HG03521 (cell line): ENCODE data around the gene ZNF770.

ENCODE experiments used
- ATAC-seq: cut with Tn5 transposase; IDR thresholded peaks from one replicate; pipeline ENCODE4 v1.9.1; 2021; ENCODE audit warnings: mild to moderate bottlenecking, moderate library complexity; ENCODE audit not compliant: unreplicated experiment

Gene ZNF770, protein sequence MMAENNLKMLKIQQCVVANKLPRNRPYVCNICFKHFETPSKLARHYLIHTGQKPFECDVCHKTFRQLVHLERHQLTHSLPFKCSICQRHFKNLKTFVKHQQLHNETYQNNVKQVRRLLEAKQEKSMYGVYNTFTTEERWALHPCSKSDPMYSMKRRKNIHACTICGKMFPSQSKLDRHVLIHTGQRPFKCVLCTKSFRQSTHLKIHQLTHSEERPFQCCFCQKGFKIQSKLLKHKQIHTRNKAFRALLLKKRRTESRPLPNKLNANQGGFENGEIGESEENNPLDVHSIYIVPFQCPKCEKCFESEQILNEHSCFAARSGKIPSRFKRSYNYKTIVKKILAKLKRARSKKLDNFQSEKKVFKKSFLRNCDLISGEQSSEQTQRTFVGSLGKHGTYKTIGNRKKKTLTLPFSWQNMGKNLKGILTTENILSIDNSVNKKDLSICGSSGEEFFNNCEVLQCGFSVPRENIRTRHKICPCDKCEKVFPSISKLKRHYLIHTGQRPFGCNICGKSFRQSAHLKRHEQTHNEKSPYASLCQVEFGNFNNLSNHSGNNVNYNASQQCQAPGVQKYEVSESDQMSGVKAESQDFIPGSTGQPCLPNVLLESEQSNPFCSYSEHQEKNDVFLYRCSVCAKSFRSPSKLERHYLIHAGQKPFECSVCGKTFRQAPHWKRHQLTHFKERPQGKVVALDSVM

DNA sequence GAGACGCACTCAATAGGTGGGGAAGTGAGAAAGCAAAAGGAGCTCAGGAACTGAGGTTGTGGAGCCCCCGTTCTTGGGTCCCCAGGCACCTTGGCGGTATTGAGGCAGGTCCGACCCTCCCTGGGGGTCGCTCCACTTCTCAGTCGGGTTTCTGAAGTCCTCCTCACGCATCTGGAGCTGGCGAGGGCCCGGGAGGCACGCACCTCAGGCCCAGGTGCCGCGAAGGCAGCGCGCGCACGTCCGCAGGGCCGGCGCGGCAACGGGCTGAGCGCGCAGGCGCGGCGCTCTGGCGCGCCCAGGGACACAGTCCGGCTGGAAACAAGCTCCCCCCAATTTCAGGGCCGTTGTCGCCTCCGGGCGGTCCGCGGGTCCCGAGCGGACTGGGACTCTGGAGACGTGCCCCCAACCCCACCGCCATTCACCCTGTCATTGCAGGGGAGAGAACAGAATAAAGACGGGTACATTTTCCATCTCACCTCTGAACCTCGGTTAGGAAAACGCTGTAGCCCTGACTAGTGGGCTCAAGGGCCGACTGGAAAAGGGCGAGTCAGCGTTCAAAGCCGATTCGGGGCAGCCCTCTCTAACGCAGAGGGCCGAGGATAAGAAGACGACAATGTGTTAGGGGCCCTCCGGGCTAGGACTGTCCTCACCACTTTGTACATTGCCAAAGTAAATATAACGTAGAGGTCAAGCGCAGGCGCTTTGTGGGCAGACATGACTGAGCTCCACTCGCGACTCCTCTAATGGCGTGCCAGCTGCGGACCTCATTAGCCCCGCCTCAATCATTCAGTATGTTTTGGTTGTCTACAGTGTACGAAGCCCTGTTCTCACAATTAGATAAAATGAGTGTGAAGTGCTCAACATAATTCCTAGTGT lies at the start of gene ZNF770:
ZNF770 (minus strand) TSS at position 261 of the 876 bp plus-strand sequence. CDS start 4,853 bp downstream, outside the sequence.
- peak; percentile 82 for ATAC-seq

DNA sequence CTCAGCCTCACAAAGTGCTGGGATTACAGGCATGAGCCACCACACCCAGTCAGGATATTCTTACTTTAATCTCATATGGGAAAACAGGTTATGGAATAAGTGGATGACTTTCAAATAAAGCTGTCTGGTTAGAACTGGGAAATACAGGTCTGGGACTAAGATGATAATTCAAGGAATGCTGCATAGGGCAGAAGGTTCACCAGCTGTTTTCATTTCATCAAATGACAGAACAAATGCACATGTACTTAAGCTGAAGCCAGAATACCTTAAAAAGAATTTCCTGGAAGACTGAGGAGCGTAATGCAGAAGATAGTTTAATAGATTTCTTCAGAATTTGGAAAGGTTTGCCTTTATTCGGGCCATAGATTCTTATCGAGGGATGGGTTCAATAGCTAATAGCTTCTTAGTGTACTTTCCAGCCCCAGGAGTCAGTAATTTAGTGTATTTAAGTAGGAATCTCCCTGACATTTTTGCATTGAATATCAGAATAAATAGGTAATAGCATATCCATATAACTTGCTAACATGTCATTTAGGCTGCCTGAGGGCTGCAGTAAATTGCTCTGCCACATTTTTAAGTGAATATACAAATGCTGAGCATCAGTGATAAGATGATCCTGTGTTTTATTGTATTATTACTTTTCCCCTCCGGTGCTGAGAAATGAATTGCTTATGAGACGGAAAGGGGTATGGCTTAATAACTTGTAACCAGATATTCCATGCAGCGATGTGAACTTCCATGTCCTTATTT lies 40.3 kb upstream of the ZNF770 start:
- no peak for ATAC-seq

DNA sequence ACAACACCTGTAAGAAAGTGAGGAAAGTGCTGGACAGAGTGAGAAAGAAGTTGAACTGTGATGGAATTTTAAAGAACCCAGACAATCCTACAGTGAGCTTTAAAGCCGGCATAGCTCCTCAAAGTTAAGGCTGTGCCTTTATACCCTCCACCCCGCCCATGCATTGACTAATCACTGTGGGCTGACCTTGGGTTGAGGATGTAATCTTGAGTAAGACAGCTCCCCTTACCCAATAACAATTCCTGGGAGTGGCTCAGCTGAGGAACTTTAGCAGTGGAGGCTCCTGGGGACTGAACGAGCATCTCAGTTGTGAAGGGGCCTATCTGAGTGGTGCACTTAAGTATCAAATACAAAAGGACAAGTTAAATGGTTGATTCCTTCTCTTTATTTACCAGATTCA lies 35.7 kb upstream of the ZNF770 start:
- ATAC-seq, result no peak

DNA sequence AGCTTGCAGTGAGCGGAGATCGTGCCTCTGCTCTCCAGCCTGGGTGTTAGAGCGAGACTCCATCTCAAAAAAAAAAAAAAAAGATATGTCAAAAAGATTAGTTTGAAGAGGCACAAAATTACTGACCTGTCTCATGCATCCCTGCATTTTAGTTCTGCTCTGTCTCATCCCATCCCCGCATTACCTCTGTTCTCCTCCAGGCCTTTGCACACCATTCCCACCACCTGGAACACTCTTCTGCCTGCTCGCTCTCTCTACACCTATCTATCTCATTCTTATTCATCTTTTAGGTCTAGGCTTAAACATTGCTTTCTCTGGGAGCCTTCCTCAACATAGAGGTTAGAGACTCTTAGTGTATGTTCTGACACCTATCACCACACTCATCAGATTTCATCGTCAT lies 32.9 kb upstream of the ZNF770 start:
- ATAC-seq, result no peak

DNA sequence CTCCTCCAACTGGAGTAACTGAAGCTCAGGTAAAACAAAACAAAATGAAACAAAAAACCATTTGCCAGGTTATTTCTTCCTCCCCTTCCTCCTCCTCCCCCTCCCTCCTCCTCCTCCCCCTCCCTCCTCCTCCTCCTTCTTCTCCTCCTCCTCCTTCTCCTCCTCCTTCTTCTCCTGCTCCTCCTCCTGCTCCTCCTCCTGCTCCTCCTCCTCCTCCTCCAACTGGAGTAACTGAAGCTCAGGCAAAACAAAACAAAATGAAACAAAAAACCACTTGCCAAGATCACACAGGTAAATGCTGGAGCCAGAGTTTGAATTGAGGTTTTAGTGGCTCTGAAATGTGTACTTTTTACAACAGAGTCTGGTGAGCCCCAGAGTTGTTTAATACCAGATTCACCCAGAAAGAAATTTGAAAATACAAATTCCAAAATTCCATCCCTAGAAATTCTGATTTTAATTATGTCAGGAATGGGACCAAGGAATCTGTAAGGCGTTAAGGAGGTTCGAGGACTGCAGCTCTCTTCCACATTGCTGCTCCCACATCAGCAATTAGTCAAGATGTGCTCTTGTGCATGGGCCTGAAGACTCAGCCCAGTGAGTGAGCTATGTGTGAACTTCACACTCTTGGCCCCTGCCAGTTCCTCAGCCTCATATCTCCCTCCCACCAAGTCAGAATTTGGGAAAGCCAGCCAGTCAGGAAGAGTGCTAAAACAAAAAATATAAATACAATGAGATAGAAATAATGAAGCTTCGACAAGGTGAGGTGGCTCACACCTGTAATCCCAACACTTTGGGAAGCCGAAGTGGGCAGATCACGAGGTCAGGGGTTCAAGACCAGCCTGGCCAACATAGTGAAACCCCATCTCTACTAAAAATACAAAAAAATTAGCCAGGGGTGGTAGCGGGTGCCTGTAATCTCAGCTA lies 31.6 kb upstream of the ZNF770 start:
- ATAC-seq, result no peak

DNA sequence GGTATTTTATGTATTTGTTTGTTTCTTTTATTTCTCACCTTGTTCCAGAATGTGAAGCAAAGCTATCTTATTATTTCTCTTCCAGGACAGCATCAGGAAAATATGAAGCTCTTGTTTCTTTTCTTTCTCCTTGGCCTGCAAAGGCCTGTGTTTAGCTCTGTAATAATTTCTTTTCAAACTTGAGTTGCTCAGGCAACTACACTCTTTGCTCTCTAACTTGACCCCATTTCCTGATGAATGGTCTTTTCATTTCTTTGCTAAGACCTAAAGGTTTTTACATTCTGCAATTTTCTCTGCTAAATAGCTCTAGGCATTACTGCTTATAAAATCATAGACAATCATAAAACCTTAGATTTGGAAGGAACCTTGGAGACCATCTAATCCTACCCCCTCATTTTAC lies 26.2 kb upstream of the ZNF770 start:
- ATAC-seq, result no peak

DNA sequence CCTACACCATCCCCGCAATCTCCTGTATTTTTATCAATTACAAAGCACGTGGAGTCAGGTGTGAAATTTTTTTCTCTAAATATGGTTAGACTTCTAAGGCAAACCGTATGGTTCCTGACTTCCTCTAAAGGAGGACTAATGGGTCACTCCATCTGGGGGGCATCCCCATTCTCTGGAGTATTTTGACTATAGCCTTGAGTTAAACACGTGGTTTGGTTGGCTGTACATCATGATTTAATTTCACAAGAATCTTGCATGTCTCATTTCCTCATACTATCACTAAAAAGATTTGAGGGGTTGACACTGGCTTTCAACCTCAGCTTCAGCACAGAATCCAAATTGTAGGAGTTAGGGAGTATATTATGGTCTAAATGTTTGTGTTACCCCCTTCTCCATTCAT lies 25.3 kb upstream of the ZNF770 start:
- ATAC-seq, result no peak

DNA sequence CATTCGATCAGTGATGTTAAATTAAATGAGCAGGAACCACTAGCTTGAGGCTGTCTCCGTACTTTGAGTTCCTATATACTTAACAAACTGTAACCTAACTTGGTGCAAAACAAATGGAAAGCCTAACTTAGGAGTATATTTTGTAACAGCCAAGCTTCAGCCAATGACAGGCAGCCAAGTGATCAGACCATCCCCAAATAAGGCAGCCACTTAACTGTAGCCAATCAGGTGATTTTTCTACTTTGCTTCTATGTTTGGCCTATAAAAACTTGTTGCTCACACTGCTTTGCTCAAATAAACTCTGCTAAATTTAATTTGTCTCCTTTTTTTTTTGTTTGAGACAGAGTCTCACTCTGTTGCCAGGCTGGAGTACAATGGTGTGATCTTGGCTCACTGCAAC lies 19.3 kb upstream of the ZNF770 start:
- ATAC-seq, result no peak

DNA sequence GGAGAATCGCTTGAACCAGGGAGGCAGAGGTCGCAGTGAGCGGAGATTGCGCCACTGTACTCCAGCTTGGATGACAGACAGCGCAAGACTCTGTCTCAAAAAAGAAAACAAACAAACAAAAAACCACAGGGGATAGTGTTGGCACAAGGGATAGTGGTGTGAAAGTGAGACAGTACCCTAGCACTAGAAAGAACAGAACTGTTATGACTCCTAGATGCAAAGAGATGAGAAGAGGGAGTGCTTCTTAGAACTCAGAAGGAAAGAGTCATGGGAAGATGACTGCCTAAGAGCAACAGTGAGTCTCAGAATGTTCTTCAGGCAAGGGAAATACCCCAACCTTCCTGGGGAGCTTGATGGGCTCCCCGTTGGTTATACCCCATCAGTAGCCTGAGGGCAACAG lies 17.8 kb upstream of the ZNF770 start:
- no peak for ATAC-seq

DNA sequence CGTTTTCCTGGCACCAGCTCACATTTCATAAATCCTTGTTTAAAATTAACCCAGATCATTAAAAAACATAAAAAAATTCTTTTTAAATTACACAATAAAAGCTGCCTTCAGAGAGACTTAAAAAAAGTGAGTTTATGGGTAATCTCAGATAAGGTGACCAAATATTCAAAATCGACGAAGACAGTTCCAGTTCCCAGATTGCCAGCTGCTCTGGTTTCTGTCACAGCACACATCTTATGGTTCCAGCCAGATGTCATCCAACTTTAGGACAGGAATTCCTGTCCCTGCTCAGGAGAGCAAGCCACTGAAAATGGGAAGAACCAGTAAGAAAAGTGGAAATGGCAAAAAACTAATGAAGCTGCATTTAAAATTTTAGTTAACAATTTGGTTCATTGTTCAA lies 15.8 kb upstream of the ZNF770 start:
- ATAC-seq, result no peak

DNA sequence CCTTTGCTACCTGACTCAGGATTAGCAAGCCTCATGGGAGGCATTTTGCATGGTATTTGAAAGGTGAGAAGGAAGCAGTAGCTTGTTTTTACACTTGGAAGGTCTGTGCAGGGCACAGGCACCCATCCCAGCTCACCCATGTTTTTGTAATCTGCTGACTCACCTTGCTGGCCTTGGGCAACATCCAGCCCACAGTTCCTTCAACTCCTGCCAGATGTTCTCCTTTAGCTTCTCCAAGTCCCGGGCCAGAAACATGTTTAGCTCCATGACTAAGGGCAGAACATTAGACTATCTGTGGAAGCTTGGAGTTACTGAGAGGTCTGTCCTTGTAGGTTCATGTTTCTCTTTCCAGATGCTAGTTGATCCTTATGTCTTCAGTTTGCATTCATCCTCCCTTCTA lies 12.4 kb upstream of the ZNF770 start:
- no peak for ATAC-seq

DNA sequence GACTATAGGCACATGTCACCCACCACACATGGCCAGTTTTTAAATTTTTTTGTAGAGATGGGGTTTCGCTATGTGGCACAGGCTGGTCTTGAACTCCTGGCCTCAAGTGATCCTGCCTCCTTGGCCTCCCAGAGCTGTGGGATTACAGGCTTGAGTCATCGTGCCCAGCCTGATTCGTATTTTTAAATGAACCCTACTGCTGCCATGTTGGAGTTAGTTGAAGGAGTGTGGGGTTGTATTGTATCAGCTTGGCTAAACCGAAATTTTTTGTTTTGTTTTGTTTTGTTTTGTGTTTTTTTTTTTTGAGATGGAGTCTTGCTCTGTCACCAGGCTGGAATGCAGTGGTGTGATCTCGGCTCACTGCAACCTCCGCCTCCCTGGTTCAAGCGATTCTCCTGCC lies 11.8 kb upstream of the ZNF770 start:
- no peak for ATAC-seq

DNA sequence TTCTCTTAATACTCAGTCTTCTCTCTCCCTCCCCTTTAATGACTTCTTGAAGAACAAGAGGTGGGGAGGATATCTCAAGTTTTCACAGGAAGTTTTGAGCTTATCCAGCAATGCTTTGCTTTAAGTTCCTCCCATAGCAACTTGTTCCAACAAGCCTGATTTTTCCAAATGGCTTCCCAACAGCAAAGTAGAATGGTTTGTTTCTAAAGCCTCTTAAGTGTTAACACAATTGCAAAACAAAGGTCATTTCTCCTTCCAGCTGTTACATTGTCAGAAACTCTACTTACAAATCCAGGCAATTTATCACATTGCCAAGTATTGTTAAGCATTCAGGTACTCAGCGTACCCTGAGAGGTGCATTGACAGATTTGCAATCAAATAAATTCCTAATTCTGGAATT lies 6.8 kb upstream of the ZNF770 start:
- no peak for ATAC-seq

DNA sequence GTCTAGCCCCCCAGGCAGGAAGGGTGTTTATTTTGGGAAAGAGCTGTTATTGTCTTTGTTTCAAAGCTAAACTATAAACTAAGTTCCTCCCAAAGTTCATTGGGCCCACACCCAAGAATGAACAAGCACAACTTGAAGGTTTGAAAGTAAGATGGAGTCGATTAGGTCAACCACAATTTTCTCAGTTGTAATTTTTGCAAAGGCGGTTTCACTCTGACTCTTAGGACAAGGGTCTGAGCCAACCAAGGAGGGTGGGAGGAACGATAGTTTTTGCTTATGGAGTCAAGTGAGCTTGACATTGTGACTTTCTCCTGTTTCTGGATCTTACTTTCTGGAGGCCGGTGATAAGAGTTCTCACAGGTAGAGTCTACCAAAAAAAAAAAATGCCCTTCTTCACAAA lies 5.8 kb upstream of the ZNF770 start:
- ATAC-seq, result peak; percentile 96

DNA sequence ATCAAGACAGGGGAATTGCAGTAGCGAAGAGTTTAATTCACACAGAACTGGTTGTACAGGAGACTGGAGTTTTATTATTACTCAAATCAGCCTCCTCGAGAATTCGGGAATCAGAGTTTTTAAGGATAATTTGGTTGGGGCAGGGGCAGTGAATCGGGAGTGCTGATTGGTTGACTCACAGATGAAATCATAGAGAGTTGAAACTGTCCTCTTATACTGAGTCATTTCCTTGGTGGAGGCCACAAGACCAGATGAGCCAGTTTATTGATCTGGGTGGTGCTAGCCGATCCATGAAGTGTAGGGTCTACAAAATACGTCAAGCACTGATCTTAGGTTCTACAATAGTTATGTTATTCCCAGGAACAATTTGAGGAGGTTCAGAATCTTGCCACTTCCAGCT lies 5.3 kb upstream of the ZNF770 start:
- ATAC-seq, result no peak

DNA sequence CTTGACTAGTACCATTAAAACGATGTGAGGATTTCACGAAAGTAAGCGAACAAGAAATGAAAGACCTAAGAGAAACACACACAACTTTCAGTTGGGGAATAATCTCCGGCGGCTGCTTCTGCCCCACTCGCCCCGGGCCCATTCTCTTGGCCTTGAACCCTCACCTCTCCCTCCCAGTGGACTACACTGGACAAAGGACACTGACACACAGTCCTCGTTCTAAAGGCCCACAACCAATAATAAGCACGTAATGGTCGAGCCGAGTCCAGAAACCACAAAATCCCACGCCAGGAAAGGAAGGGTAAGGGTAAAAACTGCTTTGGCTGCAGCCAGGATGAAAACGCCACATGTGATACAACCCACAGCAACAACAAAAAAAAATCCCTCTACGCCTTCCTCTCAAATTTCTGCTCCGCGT lies 469 bp downstream of the ZNF770 start:
- no peak for ATAC-seq

DNA sequence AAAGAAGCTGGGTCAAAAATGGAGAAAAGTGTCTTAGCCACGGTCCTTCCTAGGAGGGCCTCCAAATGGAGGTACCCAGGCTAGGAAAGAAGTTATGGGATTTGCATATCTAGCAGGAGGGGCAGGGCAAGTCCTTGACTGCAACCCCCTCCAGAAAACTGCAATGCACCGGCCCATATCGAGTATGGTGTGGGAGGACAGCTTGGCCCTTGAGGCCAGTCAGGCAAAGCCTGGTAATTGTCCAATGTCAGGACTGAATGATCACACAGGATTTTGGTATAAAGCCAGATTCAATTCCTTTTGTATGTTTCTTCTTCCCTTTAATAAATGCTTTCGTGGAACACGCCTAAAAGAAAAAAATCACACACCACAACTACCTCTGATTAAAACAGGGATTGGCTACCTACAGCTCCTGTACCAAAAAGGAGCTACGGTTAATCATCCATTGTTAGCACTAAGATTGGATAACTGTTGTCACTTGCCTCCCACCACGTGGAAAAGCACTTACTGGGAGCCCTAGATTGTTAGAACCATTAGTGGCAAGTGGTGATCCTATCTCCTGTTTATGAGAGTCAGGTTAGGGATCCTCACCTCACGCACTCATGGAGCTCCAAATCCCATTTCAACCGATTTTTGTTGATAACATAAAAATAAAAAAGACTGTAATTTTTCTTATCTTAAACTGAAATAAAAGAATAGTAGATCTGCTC lies 1.2 kb downstream of the ZNF770 start:
- no peak for ATAC-seq

DNA sequence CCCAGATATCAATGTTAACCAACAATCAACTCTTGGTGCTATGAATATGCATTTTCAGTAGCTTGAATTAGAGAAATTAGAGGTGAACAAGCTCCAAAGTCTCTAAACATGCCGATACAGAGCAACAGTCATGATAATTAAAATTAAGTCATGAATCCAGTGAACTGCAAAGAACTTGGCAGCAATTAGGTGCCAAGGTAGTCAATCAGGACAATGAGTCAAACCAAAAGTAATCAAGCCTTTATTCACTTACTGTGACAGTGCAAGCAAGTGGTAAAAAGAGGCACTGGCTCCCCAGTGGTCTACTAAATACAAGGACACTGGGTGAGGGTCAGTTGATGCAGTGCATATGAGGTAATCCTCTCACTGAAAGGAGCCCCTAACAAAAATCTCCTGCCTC lies 1.8 kb downstream of the ZNF770 start:
- ATAC-seq, result no peak
